Panc1 (cell line): ENCODE results near the gene AOC2.

Source experiments
- POLR2AphosphoS5 ChIP-seq: IDR thresholded peaks from 2 replicates; pipeline ENCODE4 v1.6.1; 2012; ENCODE audit warnings: mild to moderate bottlenecking, low read depth, low read length, moderate library complexity
- TF ChIP-seq, protein P1 (sequence below): fragments of 450-650 bp; IDR thresholded peaks from 2 replicates; pipeline ENCODE4 v1.5.1; 2017; ENCODE audit warnings: mild to moderate bottlenecking

DNA sequence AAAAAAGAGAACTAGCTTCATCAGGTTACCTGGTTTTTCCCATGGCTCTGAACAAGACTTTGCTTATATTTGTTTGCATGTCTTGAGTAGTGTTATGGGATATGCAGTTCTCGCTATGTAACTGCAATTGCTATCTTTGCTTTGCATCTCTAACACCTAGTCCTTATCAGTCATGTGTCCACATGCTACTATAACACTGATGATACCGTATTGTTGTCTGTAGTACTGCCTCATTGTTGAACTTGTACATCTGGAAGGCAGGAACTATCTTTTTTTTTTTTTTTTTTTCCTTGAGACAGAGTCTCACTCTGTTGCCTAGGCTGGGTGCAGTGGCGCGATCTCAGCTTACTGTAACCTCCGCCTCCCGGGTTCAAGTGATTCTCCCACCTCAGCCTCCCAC, 8.6 kb upstream of the AOC2 start:
- TF ChIP-seq, protein P1, sequence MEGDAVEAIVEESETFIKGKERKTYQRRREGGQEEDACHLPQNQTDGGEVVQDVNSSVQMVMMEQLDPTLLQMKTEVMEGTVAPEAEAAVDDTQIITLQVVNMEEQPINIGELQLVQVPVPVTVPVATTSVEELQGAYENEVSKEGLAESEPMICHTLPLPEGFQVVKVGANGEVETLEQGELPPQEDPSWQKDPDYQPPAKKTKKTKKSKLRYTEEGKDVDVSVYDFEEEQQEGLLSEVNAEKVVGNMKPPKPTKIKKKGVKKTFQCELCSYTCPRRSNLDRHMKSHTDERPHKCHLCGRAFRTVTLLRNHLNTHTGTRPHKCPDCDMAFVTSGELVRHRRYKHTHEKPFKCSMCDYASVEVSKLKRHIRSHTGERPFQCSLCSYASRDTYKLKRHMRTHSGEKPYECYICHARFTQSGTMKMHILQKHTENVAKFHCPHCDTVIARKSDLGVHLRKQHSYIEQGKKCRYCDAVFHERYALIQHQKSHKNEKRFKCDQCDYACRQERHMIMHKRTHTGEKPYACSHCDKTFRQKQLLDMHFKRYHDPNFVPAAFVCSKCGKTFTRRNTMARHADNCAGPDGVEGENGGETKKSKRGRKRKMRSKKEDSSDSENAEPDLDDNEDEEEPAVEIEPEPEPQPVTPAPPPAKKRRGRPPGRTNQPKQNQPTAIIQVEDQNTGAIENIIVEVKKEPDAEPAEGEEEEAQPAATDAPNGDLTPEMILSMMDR, result no peak
- TF ChIP-seq POLR2AphosphoS5, result no peak
